KG1 (cell line): ENCODE measurements around the gene MPND.
"Not testable (repeated sequence)": the region's sequence is repeated elsewhere in the genome, so short reads cannot be mapped to it uniquely, and the experiment has no call there.

ENCODE experiments used
- DNase-seq: peaks from one replicate; lab custom pipeline; 2025; lab: John Stamatoyannopoulos, UW

MPND gene

GRCh38 chr19:4347521-4347920 is 4.2 kb downstream of the MPND start:
- DNase-seq: no peak

GRCh38 chr19:4349225-4349624 is 5.9 kb downstream of the MPND start:
- not testable (repeated sequence) for DNase-seq

GRCh38 chr19:4350111-4350510 is 6.7 kb downstream of the MPND start:
- DNase-seq: no peak

GRCh38 chr19:4350726-4351125 is 7.4 kb downstream of the MPND start:
- DNase-seq: no peak

- no peak for DNase-seq
Measured at GRCh38 chr19:4352701-4353121, 9.3 kb downstream of the MPND start.

GRCh38 chr19:4354282-4354681 is 10.9 kb downstream of the MPND start:
- no peak for DNase-seq

- DNase-seq: no peak
Measured at GRCh38 chr19:4354897-4355296, 11.5 kb downstream of the MPND start.

- no peak for DNase-seq
Measured at GRCh38 chr19:4357095-4357797, 13.9 kb downstream of the MPND start.

- no peak for DNase-seq
Measured at GRCh38 chr19:4357921-4358326, 14.6 kb downstream of the MPND start.

- DNase-seq: no peak
Measured at GRCh38 chr19:4358709-4359626, 15.6 kb downstream of the MPND start.

GRCh38 chr19:4359627-4360000 is 16.3 kb downstream of the MPND start:
- no peak for DNase-seq

- no peak for DNase-seq
Measured at GRCh38 chr19:4360081-4360569, 16.8 kb downstream of the MPND start.

- no peak for DNase-seq
Measured at GRCh38 chr19:4360641-4361151, 17.3 kb downstream of the MPND start.

- DNase-seq: no peak
Measured at GRCh38 chr19:4361152-4362046, 18.0 kb downstream of the MPND start.

GRCh38 chr19:4362101-4362828 is 18.9 kb downstream of the MPND start:
- no peak for DNase-seq

GRCh38 chr19:4362831-4363545 is 19.6 kb downstream of the MPND start:
- DNase-seq: no peak

- no peak for DNase-seq
Measured at GRCh38 chr19:4363571-4364304, 20.4 kb downstream of the MPND start.

GRCh38 chr19:4365341-4365740 is 22.0 kb downstream of the MPND start:
- DNase-seq: no peak

GRCh38 chr19:4365791-4366665 is 22.7 kb downstream of the MPND start:
- DNase-seq: no peak
